Measurements from ENCODE around the gene TXNL4A.

TXNL4A gene

GRCh38 chr18:79947881-79948610 lies 40.3 kb downstream of the TXNL4A start:
- no peak for DNase-seq

- no peak for DNase-seq
Measured at GRCh38 chr18:79947054-79947755, 41.2 kb downstream of the TXNL4A start.

GRCh38 chr18:79945118-79946042 lies 43.0 kb downstream of the TXNL4A start:
- no peak for DNase-seq

GRCh38 chr18:79944746-79945117 lies 43.6 kb downstream of the TXNL4A start:
- DNase-seq: no peak

GRCh38 chr18:79944126-79944731 lies 44.1 kb downstream of the TXNL4A start:
- no peak for DNase-seq

GRCh38 chr18:79943608-79944125 lies 44.7 kb downstream of the TXNL4A start:
- no peak for DNase-seq

- DNase-seq: no peak
Measured at GRCh38 chr18:79942786-79943607, 45.4 kb downstream of the TXNL4A start.

- DNase-seq: no peak
Measured at GRCh38 chr18:79942211-79942610, 46.2 kb downstream of the TXNL4A start.

- no peak for DNase-seq
Measured at GRCh38 chr18:79941473-79942119, 46.8 kb downstream of the TXNL4A start.

- no peak for DNase-seq
Measured at GRCh38 chr18:79940814-79941472, 47.4 kb downstream of the TXNL4A start.

GRCh38 chr18:79940126-79940813 lies 48.1 kb downstream of the TXNL4A start:
- no peak for DNase-seq

GRCh38 chr18:79939096-79939495 lies 49.3 kb downstream of the TXNL4A start:
- no peak for DNase-seq

- DNase-seq: no peak
Measured at GRCh38 chr18:79938196-79938595, 50.2 kb downstream of the TXNL4A start.

- no peak for DNase-seq
Measured at GRCh38 chr18:79937103-79937860, 51.1 kb downstream of the TXNL4A start.

GRCh38 chr18:79936641-79937040 lies 51.7 kb downstream of the TXNL4A start:
- no peak for DNase-seq

- no peak for DNase-seq
Measured at GRCh38 chr18:79935925-79936324, 52.4 kb downstream of the TXNL4A start.

- DNase-seq: no peak
Measured at GRCh38 chr18:79935499-79935898, 52.9 kb downstream of the TXNL4A start.

GRCh38 chr18:79935098-79935480 lies 53.3 kb downstream of the TXNL4A start:
- no peak for DNase-seq

All from GDM1 (cell line).